HL-60 (cell line): ENCODE data around the gene ZNF597.

Experiments used
- TF ChIP-seq, protein P1 (sequence below): IDR thresholded peaks from 2 replicates; pipeline ENCODE4 v1.6.1; 2012; ENCODE audit warnings: low read depth; ENCODE audit not compliant: insufficient replicate concordance
- TF ChIP-seq, protein P2 (sequence below): IDR thresholded peaks from one replicate; pipeline ENCODE4 v1.5.1; 2011; ENCODE audit warnings: low read length, control low read depth, inconsistent platforms; ENCODE audit not compliant: insufficient read depth

DNA sequence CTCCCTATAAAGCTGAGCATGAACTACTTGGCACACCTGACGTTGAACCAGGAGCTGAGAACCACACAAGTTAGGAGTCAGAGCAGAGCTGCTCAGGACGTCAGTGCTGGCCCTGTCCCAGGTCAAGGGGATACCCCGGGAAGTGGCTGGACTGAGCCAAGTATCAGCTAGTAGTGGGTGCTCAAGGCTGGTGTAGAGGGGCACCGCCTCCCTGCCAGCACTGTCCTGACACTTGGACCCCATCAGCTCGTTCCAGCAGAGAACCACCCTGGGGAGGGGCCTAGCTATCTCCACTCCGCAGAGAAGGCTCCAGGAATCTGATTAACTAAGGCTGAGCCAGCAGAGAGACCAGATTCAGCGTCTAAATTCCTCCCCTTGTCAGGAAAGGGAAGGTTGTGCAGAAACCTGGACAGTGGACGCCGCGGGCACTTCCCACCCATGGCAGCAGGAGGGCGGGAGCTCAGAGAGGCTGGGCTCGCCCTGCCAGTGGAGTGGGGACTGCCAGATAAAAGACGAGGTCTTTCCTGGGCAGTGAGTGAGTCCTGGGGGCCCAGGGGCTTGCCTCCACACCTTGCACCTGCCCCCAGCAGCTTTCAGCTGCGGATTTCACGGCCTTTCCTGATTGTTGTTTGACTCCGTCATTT, 31.0 kb upstream of the ZNF597 start:
- TF ChIP-seq, protein P1, sequence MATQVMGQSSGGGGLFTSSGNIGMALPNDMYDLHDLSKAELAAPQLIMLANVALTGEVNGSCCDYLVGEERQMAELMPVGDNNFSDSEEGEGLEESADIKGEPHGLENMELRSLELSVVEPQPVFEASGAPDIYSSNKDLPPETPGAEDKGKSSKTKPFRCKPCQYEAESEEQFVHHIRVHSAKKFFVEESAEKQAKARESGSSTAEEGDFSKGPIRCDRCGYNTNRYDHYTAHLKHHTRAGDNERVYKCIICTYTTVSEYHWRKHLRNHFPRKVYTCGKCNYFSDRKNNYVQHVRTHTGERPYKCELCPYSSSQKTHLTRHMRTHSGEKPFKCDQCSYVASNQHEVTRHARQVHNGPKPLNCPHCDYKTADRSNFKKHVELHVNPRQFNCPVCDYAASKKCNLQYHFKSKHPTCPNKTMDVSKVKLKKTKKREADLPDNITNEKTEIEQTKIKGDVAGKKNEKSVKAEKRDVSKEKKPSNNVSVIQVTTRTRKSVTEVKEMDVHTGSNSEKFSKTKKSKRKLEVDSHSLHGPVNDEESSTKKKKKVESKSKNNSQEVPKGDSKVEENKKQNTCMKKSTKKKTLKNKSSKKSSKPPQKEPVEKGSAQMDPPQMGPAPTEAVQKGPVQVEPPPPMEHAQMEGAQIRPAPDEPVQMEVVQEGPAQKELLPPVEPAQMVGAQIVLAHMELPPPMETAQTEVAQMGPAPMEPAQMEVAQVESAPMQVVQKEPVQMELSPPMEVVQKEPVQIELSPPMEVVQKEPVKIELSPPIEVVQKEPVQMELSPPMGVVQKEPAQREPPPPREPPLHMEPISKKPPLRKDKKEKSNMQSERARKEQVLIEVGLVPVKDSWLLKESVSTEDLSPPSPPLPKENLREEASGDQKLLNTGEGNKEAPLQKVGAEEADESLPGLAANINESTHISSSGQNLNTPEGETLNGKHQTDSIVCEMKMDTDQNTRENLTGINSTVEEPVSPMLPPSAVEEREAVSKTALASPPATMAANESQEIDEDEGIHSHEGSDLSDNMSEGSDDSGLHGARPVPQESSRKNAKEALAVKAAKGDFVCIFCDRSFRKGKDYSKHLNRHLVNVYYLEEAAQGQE = no peak
- TF ChIP-seq, protein P2, sequence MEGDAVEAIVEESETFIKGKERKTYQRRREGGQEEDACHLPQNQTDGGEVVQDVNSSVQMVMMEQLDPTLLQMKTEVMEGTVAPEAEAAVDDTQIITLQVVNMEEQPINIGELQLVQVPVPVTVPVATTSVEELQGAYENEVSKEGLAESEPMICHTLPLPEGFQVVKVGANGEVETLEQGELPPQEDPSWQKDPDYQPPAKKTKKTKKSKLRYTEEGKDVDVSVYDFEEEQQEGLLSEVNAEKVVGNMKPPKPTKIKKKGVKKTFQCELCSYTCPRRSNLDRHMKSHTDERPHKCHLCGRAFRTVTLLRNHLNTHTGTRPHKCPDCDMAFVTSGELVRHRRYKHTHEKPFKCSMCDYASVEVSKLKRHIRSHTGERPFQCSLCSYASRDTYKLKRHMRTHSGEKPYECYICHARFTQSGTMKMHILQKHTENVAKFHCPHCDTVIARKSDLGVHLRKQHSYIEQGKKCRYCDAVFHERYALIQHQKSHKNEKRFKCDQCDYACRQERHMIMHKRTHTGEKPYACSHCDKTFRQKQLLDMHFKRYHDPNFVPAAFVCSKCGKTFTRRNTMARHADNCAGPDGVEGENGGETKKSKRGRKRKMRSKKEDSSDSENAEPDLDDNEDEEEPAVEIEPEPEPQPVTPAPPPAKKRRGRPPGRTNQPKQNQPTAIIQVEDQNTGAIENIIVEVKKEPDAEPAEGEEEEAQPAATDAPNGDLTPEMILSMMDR = no peak
